Peyer's patch (tissue), 4 donors: ENCODE results near the gene PLXNC1. TPM values are rescaled to one million over a fixed set of nuclear protein-coding genes. Genes with fewer than 3 reads are reported as not detected.

Source experiments
- DNase-seq, 3 donors: peaks; one replicate each; pipeline ENCODE4 v3.0.0-alpha.2; 2017 to 2019
- H3K27ac ChIP-seq, 4 donors: fragments of 200-600 bp; sonication (generic); one replicate each; pipeline ENCODE4 v1.5.1; 2016 to 2019
- H3K27me3 ChIP-seq, 2 donors: fragments of 200-600 bp; sonication (generic); one replicate each; pipeline ENCODE4 v1.5.1; 2019
- H3K36me3 ChIP-seq, 3 donors: fragments of 200-600 bp; sonication (generic); one replicate each; pipeline ENCODE4 v1.5.1; 2016 to 2019
- H3K4me1 ChIP-seq, 4 donors: fragments of 200-600 bp; sonication (generic); one replicate each; pipeline ENCODE4 v1.5.1; 2016 to 2019
- H3K4me3 ChIP-seq, 4 donors: fragments of 200-600 bp; sonication (generic); 1 replicate in 3 of 4; 2 replicates in 1 of 4; pipeline ENCODE4 v1.5.1; 2016 to 2019; ENCODE audit warnings: mild to moderate bottlenecking in 1 of 4
- H3K9me3 ChIP-seq, 4 donors: fragments of 200-600 bp; sonication (generic); one replicate each; pipeline ENCODE4 v1.5.1; 2016 to 2019; ENCODE audit warnings: mild to moderate bottlenecking in 1 of 4
- POLR2A ChIP-seq, 2 donors: fragments of 450-650 bp; IDR thresholded peaks; one replicate each; pipeline ENCODE4 v1.5.1; 2017; ENCODE audit warnings: antibody characterized with exemption in 2 of 2, mild to moderate bottlenecking in 2 of 2, moderate library complexity in 2 of 2
- total RNA-seq, 4 donors: library from RNA; depleted of rRNA; stranded (reverse); fragments of >200 nt; gene quantifications; one replicate each; pipeline ENCODE4 v1.1.0, GENCODE V29; 2016
- TF ChIP-seq, protein P1 (sequence below), 6 experiments: fragments of 450-650 bp in 4 of 6; fragments of 200-600 bp in 2 of 6; sonication (generic) in 1 of 6; IDR thresholded peaks; one replicate each; pipeline ENCODE4 v1.5.1; 2017 to 2019; ENCODE audit warnings: antibody characterized with exemption in 6 of 6, mild to moderate bottlenecking in 3 of 6, moderate library complexity in 1 of 6

The PLXNC1 gene
- total RNA-seq: 10 to 100 TPM in 1 of 4 donors, 1 to 10 TPM in 2, under 1 TPM in 1; 0.88 to 21.5 (median 5.1) TPM

DNA sequence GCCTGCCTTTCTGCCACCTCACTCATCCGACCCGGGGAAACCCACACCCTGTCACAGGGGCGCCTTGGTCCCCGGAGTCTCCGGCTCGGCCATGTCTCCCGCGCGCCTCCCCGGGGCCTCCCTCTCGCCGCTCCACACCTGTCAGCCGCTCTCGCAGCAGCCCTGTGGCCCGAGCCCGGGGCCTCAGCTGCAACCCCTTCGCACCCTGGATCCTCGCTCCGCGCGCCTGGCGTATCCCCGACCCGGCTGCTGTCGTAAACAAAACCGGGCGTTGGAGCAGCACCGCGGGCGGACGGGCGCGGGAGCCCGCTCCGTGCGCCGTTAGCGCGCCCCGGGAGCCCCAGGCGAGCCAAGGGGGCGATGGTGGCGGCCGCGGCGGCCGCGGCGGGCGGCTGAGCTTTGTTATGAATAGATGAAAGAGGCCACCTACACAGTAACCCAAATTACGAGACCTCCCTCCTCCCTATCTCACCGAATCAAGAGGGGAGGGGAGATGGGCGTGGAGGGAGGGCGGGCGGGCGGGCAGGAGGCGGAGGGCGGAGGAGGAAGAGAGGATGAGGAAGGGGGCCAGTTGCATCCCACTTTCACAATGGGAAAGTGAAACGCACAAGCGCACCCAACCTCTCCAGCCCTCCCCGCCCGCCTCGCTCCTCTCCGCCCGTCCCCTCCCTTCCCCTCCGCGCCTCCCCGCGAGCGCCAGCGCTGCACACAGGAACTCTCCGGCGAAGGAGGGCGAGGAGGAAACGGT lies at the start of gene PLXNC1:
Gene PLXNC1 (plus strand): TSS at position 587 of the 748 bp plus-strand sequence. CDS start 395 bp downstream, outside the sequence.
- H3K27ac ChIP-seq: peak within 1 kb of the TSS; percentile 22 to 82 (median 56)
- no peaks in the 10 kb centered on the region for H3K36me3 ChIP-seq
- DNase-seq: peak; percentile 62 to 82 (median 65)
- H3K4me1 ChIP-seq: peaks cover 0 to 49% (median 5%) of the 10 kb centered on the region in 4 donors
- H3K4me3 ChIP-seq: peak within 1 kb of the TSS; percentile 57 to 70 (median 70)
- TF ChIP-seq, protein P1, sequence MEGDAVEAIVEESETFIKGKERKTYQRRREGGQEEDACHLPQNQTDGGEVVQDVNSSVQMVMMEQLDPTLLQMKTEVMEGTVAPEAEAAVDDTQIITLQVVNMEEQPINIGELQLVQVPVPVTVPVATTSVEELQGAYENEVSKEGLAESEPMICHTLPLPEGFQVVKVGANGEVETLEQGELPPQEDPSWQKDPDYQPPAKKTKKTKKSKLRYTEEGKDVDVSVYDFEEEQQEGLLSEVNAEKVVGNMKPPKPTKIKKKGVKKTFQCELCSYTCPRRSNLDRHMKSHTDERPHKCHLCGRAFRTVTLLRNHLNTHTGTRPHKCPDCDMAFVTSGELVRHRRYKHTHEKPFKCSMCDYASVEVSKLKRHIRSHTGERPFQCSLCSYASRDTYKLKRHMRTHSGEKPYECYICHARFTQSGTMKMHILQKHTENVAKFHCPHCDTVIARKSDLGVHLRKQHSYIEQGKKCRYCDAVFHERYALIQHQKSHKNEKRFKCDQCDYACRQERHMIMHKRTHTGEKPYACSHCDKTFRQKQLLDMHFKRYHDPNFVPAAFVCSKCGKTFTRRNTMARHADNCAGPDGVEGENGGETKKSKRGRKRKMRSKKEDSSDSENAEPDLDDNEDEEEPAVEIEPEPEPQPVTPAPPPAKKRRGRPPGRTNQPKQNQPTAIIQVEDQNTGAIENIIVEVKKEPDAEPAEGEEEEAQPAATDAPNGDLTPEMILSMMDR (IDR thresholded peaks at IDR 0.05): no peak
- TF ChIP-seq POLR2A (IDR thresholded peaks at IDR 0.05): no peak
- no peaks in the 10 kb centered on the region for H3K9me3 ChIP-seq
- peaks cover 0 to 14% of the 10 kb centered on the region in 2 donors for H3K27me3 ChIP-seq

DNA sequence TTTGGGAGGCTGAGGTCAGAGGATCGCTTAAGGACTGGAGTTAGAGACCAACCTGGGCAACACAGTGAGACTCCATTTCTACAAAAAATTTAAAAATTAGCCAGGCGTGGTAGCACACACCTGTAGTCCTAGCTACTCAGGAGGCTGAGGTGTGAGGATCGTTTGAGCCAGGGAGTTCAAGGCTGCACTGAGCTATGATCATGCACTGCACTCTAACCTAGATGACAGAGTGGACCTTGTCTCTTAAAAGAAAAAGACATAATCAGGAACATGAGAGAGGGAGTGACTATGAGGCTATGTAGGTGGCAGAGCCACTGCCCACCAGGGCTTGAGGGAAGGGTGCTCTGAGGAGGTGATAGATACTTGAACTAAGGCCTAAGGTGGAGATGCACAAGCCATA lies 49.2 kb upstream of the PLXNC1 start:
- no peak for TF ChIP-seq POLR2A (IDR thresholded peaks at IDR 0.05)
- TF ChIP-seq, protein P1 (IDR thresholded peaks at IDR 0.05): no peak
- H3K9me3 ChIP-seq: no peaks in the 10 kb centered on the region
- H3K4me3 ChIP-seq: no peak overlapping the region
- H3K27me3 ChIP-seq: no peaks in the 10 kb centered on the region
- DNase-seq: no peak
- H3K36me3 ChIP-seq: no peaks in the 10 kb centered on the region
- H3K4me1 ChIP-seq: peaks cover 0 to 14% (median 0%) of the 10 kb centered on the region in 4 donors
- peak overlapping the region in 2 of 4 donors; percentile 58 to 86 for H3K27ac ChIP-seq

DNA sequence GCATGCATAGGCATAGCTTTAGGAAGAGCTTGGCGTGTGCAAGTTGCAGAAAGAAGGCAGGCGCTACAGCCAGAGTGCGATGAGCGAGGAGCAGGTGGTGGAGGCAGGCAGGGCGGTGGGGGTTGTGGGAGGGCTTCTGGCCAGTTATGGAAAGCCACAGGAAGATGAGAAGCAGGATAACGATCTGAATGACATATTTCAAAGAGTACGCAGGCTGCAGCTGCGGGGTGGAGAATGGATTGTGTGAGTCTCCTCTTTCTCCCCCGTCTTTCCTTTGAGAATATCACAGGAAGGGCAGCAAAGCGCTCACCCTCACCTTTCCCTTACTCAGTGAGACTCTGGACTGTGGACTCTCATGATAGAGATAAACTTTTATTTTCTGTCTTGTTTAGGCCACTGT lies 48.7 kb upstream of the PLXNC1 start:
- Histone ChIP-seq H3K4me1 (peaks cover 0 to 14% (median 0%) of the 10 kb centered on the region in 4 donors), H3K36me3 (no peaks in the 10 kb centered on the region), H3K27me3 (no peaks in the 10 kb centered on the region), H3K4me3 (no peak overlapping the region), H3K27ac (peak overlapping the region in 2 of 4 donors; percentile 58 to 86), H3K9me3 (no peaks in the 10 kb centered on the region)
- TF ChIP-seq, protein P1 (IDR thresholded peaks at IDR 0.05): no peak
- no peak for TF ChIP-seq POLR2A (IDR thresholded peaks at IDR 0.05)
- DNase-seq: peak in 1 of 3 donors; percentile 54

DNA sequence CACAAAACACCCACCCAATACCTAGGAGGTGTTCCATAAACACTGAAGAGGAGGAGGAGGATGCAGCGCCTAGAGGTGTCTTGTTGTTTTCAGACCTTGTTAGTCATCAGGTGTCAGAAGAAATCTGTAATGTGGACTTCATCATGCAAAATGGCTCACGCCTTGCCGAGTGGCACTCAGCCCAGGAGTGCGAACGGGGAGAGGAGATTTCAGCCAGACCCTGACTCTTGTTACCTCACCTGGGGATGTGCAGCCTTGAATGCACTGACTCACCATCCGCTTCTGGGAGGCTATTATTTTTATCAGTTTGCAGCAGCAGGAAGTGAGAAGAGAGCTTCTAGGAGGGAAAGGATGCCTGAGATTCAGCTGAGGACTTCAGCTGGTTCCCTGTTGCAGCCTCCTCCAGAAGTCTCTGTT lies 48.2 kb upstream of the PLXNC1 start:
- H3K27ac ChIP-seq: peak overlapping the region in 2 of 4 donors; percentile 58 to 86
- TF ChIP-seq, protein P1 (IDR thresholded peaks at IDR 0.05): no peak
- no peak for TF ChIP-seq POLR2A (IDR thresholded peaks at IDR 0.05)
- no peak overlapping the region for H3K4me3 ChIP-seq
- no peaks in the 10 kb centered on the region for H3K9me3 ChIP-seq
- H3K36me3 ChIP-seq: no peaks in the 10 kb centered on the region
- H3K4me1 ChIP-seq: peaks cover 0 to 14% (median 0%) of the 10 kb centered on the region in 4 donors
- no peaks in the 10 kb centered on the region for H3K27me3 ChIP-seq
- peak in 1 of 3 donors; percentile 73 for DNase-seq

DNA sequence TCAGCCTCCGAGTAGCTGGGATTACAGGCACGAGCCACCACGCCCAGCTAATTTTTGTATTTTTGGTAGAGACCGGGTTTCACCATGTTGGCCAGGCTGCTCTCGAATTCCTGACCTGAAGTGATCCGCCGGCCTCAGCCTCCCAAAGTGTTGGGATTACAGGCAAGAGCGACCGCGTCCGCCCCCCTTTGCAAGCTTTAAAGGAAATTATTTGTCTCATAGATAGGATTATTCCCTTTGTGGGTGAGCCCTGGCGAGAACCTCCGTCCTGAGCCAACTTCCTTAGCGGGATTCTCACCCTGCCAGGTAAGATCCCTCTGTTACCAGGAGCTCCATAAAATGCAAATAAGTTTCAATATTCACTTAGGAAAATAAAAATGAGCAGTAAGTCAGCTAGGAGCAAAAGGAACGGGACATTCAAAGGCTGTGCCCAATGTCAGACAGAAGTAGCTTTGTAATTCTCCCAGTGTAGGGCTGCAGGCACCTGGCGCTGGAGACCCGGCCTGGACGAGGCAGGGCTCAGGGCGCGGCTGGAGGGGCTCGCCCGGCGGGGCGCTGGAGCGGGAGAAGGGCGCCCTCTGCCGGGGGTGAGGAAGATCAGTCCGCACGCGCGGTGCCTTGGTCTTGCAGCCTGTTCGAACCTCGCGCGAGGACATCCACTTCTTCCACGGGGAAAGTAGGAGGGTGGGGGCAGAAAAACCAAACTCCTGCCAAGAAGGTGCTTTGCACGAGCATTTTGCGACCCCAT lies 47.2 kb upstream of the PLXNC1 start:
- H3K4me3 ChIP-seq: peak overlapping the region; percentile 45 to 61 (median 56)
- TF ChIP-seq POLR2A (IDR thresholded peaks at IDR 0.05): no peak
- TF ChIP-seq, protein P1 (IDR thresholded peaks at IDR 0.05): peak; percentile 88 to 96 (median 92)
- H3K36me3 ChIP-seq: no peaks in the 10 kb centered on the region
- H3K9me3 ChIP-seq: no peaks in the 10 kb centered on the region
- peak overlapping the region in 2 of 4 donors; percentile 58 to 86 for H3K27ac ChIP-seq
- peak; percentile 69 to 88 (median 87) for DNase-seq
- H3K27me3 ChIP-seq: no peaks in the 10 kb centered on the region
- H3K4me1 ChIP-seq: peaks cover 0 to 14% (median 0%) of the 10 kb centered on the region in 4 donors
